Activated CD4-positive, CD25-positive, alpha-beta regulatory T cell treated with anti-CD3 and anti-CD28 coated beads, Interleukin-2, amount 50 U/mL, for 72 hours (primary cell): Measurements from ENCODE around the gene NTN5.
"Not testable (repeated sequence)": the region's sequence is repeated elsewhere in the genome, so short reads cannot be mapped to it uniquely, and the experiment has no call there.

Experiments
- DNase-seq: peaks from one replicate; pipeline ENCODE4 v3.0.0; 2021

NTN5 gene

GRCh38 chr19:48668332-48668731 lies 4.5 kb downstream of the NTN5 start:
- no peak for DNase-seq

- DNase-seq, result no peak
These were observed 7.0 kb downstream of the NTN5 start for GRCh38 chr19:48665786-48666185.

GRCh38 chr19:48664476-48664875 lies 8.3 kb downstream of the NTN5 start:
- DNase-seq, result no peak

- DNase-seq, result no peak
These were observed 9.2 kb downstream of the NTN5 start for GRCh38 chr19:48663667-48664066.

GRCh38 chr19:48661711-48662090 lies 11.1 kb downstream of the NTN5 start:
- no peak for DNase-seq

GRCh38 chr19:48660852-48661710 lies 11.7 kb downstream of the NTN5 start:
- DNase-seq, result peak; percentile 77

GRCh38 chr19:48659768-48660167 lies 13.0 kb downstream of the NTN5 start:
- no peak for DNase-seq

- no peak for DNase-seq
These were observed 14.3 kb downstream of the NTN5 start for GRCh38 chr19:48658483-48658882.

- DNase-seq, result not testable (repeated sequence)
These were observed 15.0 kb downstream of the NTN5 start for GRCh38 chr19:48657828-48658227.

GRCh38 chr19:48656840-48657474 lies 15.9 kb downstream of the NTN5 start:
- no peak for DNase-seq

- no peak for DNase-seq
These were observed 18.3 kb downstream of the NTN5 start for GRCh38 chr19:48654299-48655059.

GRCh38 chr19:48651683-48652048 lies 21.2 kb downstream of the NTN5 start:
- no peak for DNase-seq

GRCh38 chr19:48650974-48651682 lies 21.7 kb downstream of the NTN5 start:
- no peak for DNase-seq

- no peak for DNase-seq
These were observed 24.7 kb downstream of the NTN5 start for GRCh38 chr19:48648134-48648533.

- DNase-seq, result no peak
These were observed 26.0 kb downstream of the NTN5 start for GRCh38 chr19:48646722-48647216.

- peak; percentile 91 for DNase-seq
These were observed 26.7 kb downstream of the NTN5 start, which contains the start of gene CA11 for GRCh38 chr19:48646001-48646721. Gene CA11, minus strand, starts transcription at chr19:48646187. Its CDS starts 555 bp downstream, at chr19:48645632.

GRCh38 chr19:48645620-48646000 lies 27.2 kb downstream of the NTN5 start:
- no peak for DNase-seq

- peak; percentile 65 for DNase-seq
These were observed 27.8 kb downstream of the NTN5 start for GRCh38 chr19:48644839-48645619.

- no peak for DNase-seq
These were observed 28.5 kb downstream of the NTN5 start for GRCh38 chr19:48644355-48644754.

- DNase-seq, result no peak
These were observed 30.0 kb downstream of the NTN5 start for GRCh38 chr19:48642862-48643261.

- no peak for DNase-seq
These were observed 31.0 kb downstream of the NTN5 start for GRCh38 chr19:48641850-48642249.
